NT2/D1 (cell line): ENCODE measurements around the gene KIAA1191.
"Not testable (repeated sequence)": the region's sequence is repeated elsewhere in the genome, so short reads cannot be mapped to it uniquely, and the experiment has no call there.

ENCODE experiments used
- DNase-seq: peaks from one replicate; pipeline ENCODE4 v3.0.0-alpha.2; 2011; ENCODE audit warnings: low read depth, low spot score
- H3K27me3 ChIP-seq: 2 replicates; pipeline ENCODE4 v1.6.0; 2011; ENCODE audit warnings: mild to moderate bottlenecking; ENCODE audit not compliant: insufficient read length, insufficient read depth
- H3K36me3 ChIP-seq: 2 replicates; pipeline ENCODE4 v1.6.1; 2011; ENCODE audit warnings: mild to moderate bottlenecking, low read length, mixed read lengths; ENCODE audit not compliant: insufficient read depth, insufficient read length
- H3K4me1 ChIP-seq: 2 replicates; pipeline ENCODE4 v1.5.1; 2011; ENCODE audit not compliant: insufficient read depth, insufficient read length
- H3K4me3 ChIP-seq: 2 replicates; pipeline ENCODE4 v1.5.1; 2011; ENCODE audit warnings: low read depth; ENCODE audit not compliant: insufficient read length
- H3K9ac ChIP-seq: 2 replicates; pipeline ENCODE4 v1.6.0; 2011; ENCODE audit warnings: low read depth; ENCODE audit not compliant: insufficient read length
- H3K9me3 ChIP-seq: 2 replicates; pipeline ENCODE4 v1.5.1; 2011; ENCODE audit warnings: mild to moderate bottlenecking, low read length; ENCODE audit not compliant: insufficient read depth
- SUZ12 ChIP-seq: IDR thresholded peaks from 2 replicates; pipeline ENCODE4 v1.6.1; 2011; ENCODE audit not compliant: insufficient read length, insufficient read depth; ENCODE audit errors: extremely low read depth
- YY1 ChIP-seq: IDR thresholded peaks from 2 replicates; pipeline ENCODE4 v1.6.1; 2011; ENCODE audit not compliant: insufficient read length, insufficient read depth
- ZNF274 ChIP-seq: IDR thresholded peaks from 2 replicates; pipeline ENCODE4 v1.6.1; 2011; ENCODE audit warnings: mild to moderate bottlenecking, low read depth, low read length

Gene KIAA1191

GRCh38 chr5:176361437-176362232 lies at the start of gene KIAA1191:
Gene KIAA1191, minus strand, starts transcription at chr5:176361764. Its CDS starts 2,256 bp downstream, at chr5:176359508.
- no peak for TF ChIP-seq SUZ12
- no peak for TF ChIP-seq ZNF274
- TF ChIP-seq YY1, result no peak
- H3K4me1 ChIP-seq, result peaks cover 6% of the 10 kb centered on the region

GRCh38 chr5:176410486-176411180 lies 49.1 kb upstream of the KIAA1191 start:
- no peaks in the 10 kb centered on the region for H3K9me3 ChIP-seq
- no peak overlapping the region for H3K9ac ChIP-seq
- H3K4me1 ChIP-seq, result no peaks in the 10 kb centered on the region
- DNase-seq, result no peak
- H3K4me3 ChIP-seq, result no peak overlapping the region
- H3K27me3 ChIP-seq, result no peaks in the 10 kb centered on the region
- TF ChIP-seq YY1, result no peak
- TF ChIP-seq SUZ12, result no peak
- TF ChIP-seq ZNF274, result no peak
- H3K36me3 ChIP-seq, result peaks cover 39% of the 10 kb centered on the region

More at GRCh38 chr5:176361437-176362232, at the start of gene KIAA1191:
- Histone ChIP-seq H3K36me3 (peaks cover 27% of the 10 kb centered on the region), H3K27me3 (peaks cover 48% of the 10 kb centered on the region), H3K9me3 (no peaks in the 10 kb centered on the region), H3K4me3 (peak within 1 kb of the TSS; percentile 90), H3K9ac (peak within 1 kb of the TSS; percentile 93)
- peak; percentile 66 for DNase-seq

GRCh38 chr5:176409765-176410164 lies 48.2 kb upstream of the KIAA1191 start:
- H3K36me3 ChIP-seq, result peaks cover 40% of the 10 kb centered on the region
- H3K9ac ChIP-seq, result no peak overlapping the region
- H3K4me3 ChIP-seq, result no peak overlapping the region
- TF ChIP-seq SUZ12 (no peak), YY1 (no peak), ZNF274 (no peak)
- no peaks in the 10 kb centered on the region for H3K27me3 ChIP-seq
- DNase-seq, result no peak
- H3K4me1 ChIP-seq, result no peaks in the 10 kb centered on the region
- H3K9me3 ChIP-seq, result no peaks in the 10 kb centered on the region

- H3K36me3 ChIP-seq, result peaks cover 40% of the 10 kb centered on the region
Measured at GRCh38 chr5:176408590-176408989, 47.0 kb upstream of the KIAA1191 start.

GRCh38 chr5:176408252-176408573 lies 46.6 kb upstream of the KIAA1191 start:
- not testable (repeated sequence) for H3K9ac ChIP-seq, H3K4me1 ChIP-seq, H3K9me3 ChIP-seq, DNase-seq, H3K27me3 ChIP-seq, H3K4me3 ChIP-seq
- H3K36me3 ChIP-seq, result peaks cover 39% of the 10 kb centered on the region

More at GRCh38 chr5:176408590-176408989, 47.0 kb upstream of the KIAA1191 start:
- DNase-seq, result no peak
- Histone ChIP-seq H3K9me3 (no peaks in the 10 kb centered on the region), H3K9ac (no peak overlapping the region), H3K4me1 (no peaks in the 10 kb centered on the region), H3K4me3 (no peak overlapping the region), H3K27me3 (no peaks in the 10 kb centered on the region)
- no peak for TF ChIP-seq YY1
- no peak for TF ChIP-seq ZNF274
- no peak for TF ChIP-seq SUZ12

- Histone ChIP-seq H3K9ac (no peak overlapping the region), H3K27me3 (no peaks in the 10 kb centered on the region), H3K36me3 (peaks cover 36% of the 10 kb centered on the region), H3K4me3 (no peak overlapping the region), H3K4me1 (no peaks in the 10 kb centered on the region), H3K9me3 (no peaks in the 10 kb centered on the region)
- no peak for DNase-seq
- TF ChIP-seq SUZ12 (no peak), YY1 (no peak), ZNF274 (no peak)
Measured at GRCh38 chr5:176407456-176408251, 46.1 kb upstream of the KIAA1191 start.
